Glutamatergic neuron (in vitro differentiated cells): ENCODE results near the gene MBP. TPM values are rescaled to one million over a fixed set of nuclear protein-coding genes. Genes with fewer than 3 reads are reported as not detected.

Source experiments
- DNase-seq: peaks from one replicate; pipeline ENCODE4 v3.0.0; 2022
- H3K27ac Mint-ChIP-seq: one replicate; pipeline ENCODE4 v1.8.0; 2020; ENCODE audit warnings: mild to moderate bottlenecking, mixed read lengths, inconsistent platforms; ENCODE audit not compliant: unreplicated experiment
- H3K27me3 Mint-ChIP-seq: one replicate; pipeline ENCODE4 v1.8.0; 2020; ENCODE audit warnings: mild to moderate bottlenecking, moderate library complexity, mixed read lengths, inconsistent platforms; ENCODE audit not compliant: unreplicated experiment
- H3K36me3 Mint-ChIP-seq: one replicate; pipeline ENCODE4 v1.8.0; 2020; ENCODE audit warnings: mild to moderate bottlenecking, mixed read lengths, inconsistent platforms; ENCODE audit not compliant: unreplicated experiment
- H3K4me1 Mint-ChIP-seq: one replicate; pipeline ENCODE4 v1.8.0; 2020; ENCODE audit warnings: mild to moderate bottlenecking, low read depth, mixed read lengths, inconsistent platforms; ENCODE audit not compliant: unreplicated experiment
- H3K4me3 Mint-ChIP-seq: one replicate; pipeline ENCODE4 v1.8.0; 2020; ENCODE audit warnings: mild to moderate bottlenecking, mixed read lengths, inconsistent platforms; ENCODE audit not compliant: unreplicated experiment
- H3K9me3 Mint-ChIP-seq: one replicate; pipeline ENCODE4 v1.8.0; 2020; ENCODE audit warnings: mild to moderate bottlenecking, moderate library complexity, mixed read lengths, inconsistent platforms; ENCODE audit not compliant: unreplicated experiment
- CTCF ChIP-seq: fragments of 200-600 bp; sonication (generic); IDR thresholded peaks from one replicate; pipeline ENCODE4 v1.5.0; 2021; ENCODE audit not compliant: partially characterized antibody, unreplicated experiment
- total RNA-seq: library from RNA; stranded (reverse); fragmentation: NEBNext Ultra II Directional; extraction: Animal tissue kit (Norgen Biotek cat#: 25700); gene quantifications from one replicate; pipeline ENCODE4 v1.2.1, GENCODE V29; 2021; ENCODE audit not compliant: unreplicated experiment

The MBP gene
- total RNA-seq, 1 donor from 2014 or later: 82.6 TPM

DNA sequence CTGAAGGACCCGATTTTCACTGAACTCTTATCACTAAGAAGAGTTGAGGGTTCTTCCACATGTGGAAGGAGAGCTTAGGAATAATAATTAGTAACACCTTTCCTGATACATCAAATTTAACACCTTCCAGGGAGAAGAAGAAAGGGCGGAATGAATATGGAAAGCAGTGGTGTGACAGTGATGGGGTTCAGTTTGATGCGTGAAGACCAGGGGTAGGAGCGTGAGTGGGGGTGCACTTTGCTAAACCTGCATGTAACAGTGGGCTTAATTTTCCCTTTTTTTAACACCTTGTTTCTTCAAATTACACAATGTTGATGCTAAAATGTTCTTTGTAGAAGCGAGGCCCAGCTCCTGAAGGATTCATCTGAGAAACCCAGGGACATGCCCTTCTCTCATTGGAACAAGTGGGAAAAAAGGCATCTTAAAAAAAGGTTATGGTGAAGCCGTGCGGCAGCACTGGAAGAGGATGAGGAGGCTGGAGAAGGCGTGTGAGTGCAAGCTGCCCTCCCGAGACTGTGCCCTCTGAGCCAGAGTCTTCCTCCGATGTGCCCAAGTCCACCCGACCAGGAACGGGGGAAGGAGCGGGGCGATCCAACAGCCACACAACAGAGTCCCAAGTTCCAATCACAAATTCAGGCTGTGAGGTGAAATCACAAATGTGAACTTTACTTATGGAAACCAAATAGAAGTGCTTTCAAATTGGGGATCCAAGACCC is 80.8 kb downstream of the MBP start:
- Mint-ChIP-seq H3K27me3 (peaks cover 12% of the 10 kb centered on the region), H3K36me3 (no peaks in the 10 kb centered on the region), H3K4me3 (no peak overlapping the region), H3K27ac (peak overlapping the region; percentile 38), H3K4me1 (peaks cover 55% of the 10 kb centered on the region), H3K9me3 (peaks cover 21% of the 10 kb centered on the region)
- no peak for TF ChIP-seq CTCF
- no peak for DNase-seq

- no peak for TF ChIP-seq CTCF
- Mint-ChIP-seq H3K4me1 (peaks cover 52% of the 10 kb centered on the region), H3K9me3 (peaks cover 12% of the 10 kb centered on the region), H3K27ac (no peak overlapping the region), H3K27me3 (peaks cover 9% of the 10 kb centered on the region), H3K4me3 (no peak overlapping the region), H3K36me3 (no peaks in the 10 kb centered on the region)
- DNase-seq: no peak
Measured at GRCh38 chr18:77049938-77050337, 82.6 kb downstream of the MBP start.

DNA sequence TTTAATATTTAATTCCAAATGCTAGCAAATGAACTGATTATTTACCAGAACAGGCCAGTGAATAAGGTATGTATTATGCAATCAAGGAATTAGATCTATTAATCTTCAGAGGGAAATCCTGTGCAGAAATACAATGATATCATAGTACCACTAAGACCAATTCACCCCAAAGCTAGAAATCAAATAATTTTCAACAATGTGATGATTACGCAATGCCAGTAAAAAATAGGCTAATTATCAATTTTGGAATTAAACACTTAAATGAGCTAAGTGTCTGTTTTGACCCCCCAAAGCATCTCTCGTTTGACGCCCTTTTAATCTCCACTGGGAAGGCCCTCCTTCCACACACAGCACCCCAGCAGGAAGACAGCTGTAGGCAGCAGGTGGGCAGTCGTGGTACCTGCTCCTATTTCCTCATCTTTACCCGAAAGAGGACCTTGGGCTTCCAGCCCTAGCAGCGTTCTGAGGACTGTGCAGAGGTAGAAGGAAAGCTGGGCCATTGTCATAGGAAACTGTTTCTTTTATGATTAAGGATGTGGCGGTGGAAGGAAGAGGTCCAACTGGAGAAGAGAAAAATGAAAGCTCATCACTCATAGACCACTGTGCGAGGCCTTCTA is 84.7 kb downstream of the MBP start:
- Mint-ChIP-seq H3K27me3 (peaks cover 10% of the 10 kb centered on the region), H3K9me3 (peaks cover 7% of the 10 kb centered on the region), H3K4me3 (no peak overlapping the region), H3K27ac (no peak overlapping the region), H3K4me1 (peaks cover 54% of the 10 kb centered on the region), H3K36me3 (no peaks in the 10 kb centered on the region)
- no peak for TF ChIP-seq CTCF
- no peak for DNase-seq

DNA sequence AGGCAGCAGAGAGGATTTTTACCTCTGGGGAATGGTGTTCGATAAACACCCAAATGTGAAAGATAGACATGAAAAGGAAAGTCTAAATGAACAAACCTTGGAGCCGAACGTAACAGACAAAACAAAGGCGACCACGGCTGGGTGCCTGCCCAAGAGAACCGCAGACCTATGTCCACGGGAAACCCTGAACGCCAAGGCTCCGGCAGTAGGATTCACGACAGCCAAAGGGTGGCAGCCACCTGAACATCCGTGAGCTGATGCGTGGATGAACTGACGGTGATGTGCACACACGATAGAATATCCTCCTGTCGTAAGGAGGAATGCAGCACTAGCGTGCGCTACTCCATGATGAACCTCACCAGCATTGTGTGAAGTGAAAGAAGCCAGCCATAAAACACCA is 85.6 kb downstream of the MBP start:
- Mint-ChIP-seq H3K27me3 (peaks cover 10% of the 10 kb centered on the region), H3K27ac (peak overlapping the region; percentile 34), H3K4me3 (no peak overlapping the region), H3K9me3 (peaks cover 7% of the 10 kb centered on the region), H3K36me3 (no peaks in the 10 kb centered on the region), H3K4me1 (peaks cover 60% of the 10 kb centered on the region)
- no peak for TF ChIP-seq CTCF
- DNase-seq: no peak

- Mint-ChIP-seq H3K9me3 (peaks cover 4% of the 10 kb centered on the region), H3K27me3 (peaks cover 10% of the 10 kb centered on the region), H3K27ac (peak overlapping the region; percentile 34), H3K36me3 (no peaks in the 10 kb centered on the region), H3K4me3 (no peak overlapping the region), H3K4me1 (peaks cover 58% of the 10 kb centered on the region)
- TF ChIP-seq CTCF: no peak
- DNase-seq: no peak
Measured at GRCh38 chr18:77046409-77046808, 86.2 kb downstream of the MBP start.
